Prostate gland (tissue), 2 donors: ENCODE data around the gene GLRX5. TPM values are rescaled to one million over a fixed set of nuclear protein-coding genes. Genes with fewer than 3 reads are reported as not detected.

Experiments
- DNase-seq: peaks from one replicate; pipeline ENCODE4 v3.0.0-alpha.2; 2019; ENCODE audit warnings: low spot score
- H3K27ac ChIP-seq, 2 donors: fragments of 200-600 bp; sonication (generic); 2 replicates each; pipeline ENCODE4 v1.5.1; 2017 to 2019
- H3K27me3 ChIP-seq: fragments of 200-600 bp; sonication (generic); replicated peaks from 2 replicates; pipeline ENCODE4 v1.5.1; 2019; ENCODE audit not compliant: insufficient read depth
- H3K36me3 ChIP-seq, 2 donors: fragments of 200-600 bp; sonication (generic); 1 replicate in 1 of 2; 2 replicates in 1 of 2; pipeline versions ENCODE4 v1.5.1 to v1.8.1; 2017 to 2019
- H3K4me1 ChIP-seq: fragments of 200-600 bp; sonication (generic); replicated peaks from 2 replicates; pipeline ENCODE4 v1.5.1; 2019
- H3K4me3 ChIP-seq, 2 donors: fragments of 200-600 bp; sonication (generic); 2 replicates each; pipeline ENCODE4 v1.5.1; 2017 to 2019
- H3K9me3 ChIP-seq: fragments of 200-600 bp; sonication (generic); 2 replicates; pipeline ENCODE4 v1.5.1; 2017
- POLR2A ChIP-seq: fragments of 450-650 bp; IDR thresholded peaks from one replicate; pipeline ENCODE4 v1.6.1; 2016; ENCODE audit warnings: antibody characterized with exemption, mild to moderate bottlenecking
- POLR2AphosphoS5 ChIP-seq: sonication (generic); formaldehyde crosslinking; IDR thresholded peaks from one replicate; pipeline ENCODE4 v1.6.1; 2017; ENCODE audit warnings: antibody characterized with exemption
- WGBS: methylation state at CpG from one replicate; pipeline ENCODE4 v1.1.5; 2018; 5-methylcytosine and 5-hydroxymethylcytosine counted together
- intact Hi-C: fragments of 100-400 bp; cut with DNase I; formaldehyde crosslinking; loops from one replicate; pipeline ENCODE4 v1.14.2; 2022
- total RNA-seq, 2 donors: library from RNA; depleted of rRNA; stranded (reverse); fragments of >200 nt; gene quantifications; one replicate each; pipeline ENCODE4 v1.1.0, GENCODE V29; 2016
- TF ChIP-seq, protein P1 (sequence below), 4 experiments: fragments of 200-600 bp in 2 of 4; fragments of 450-650 bp in 2 of 4; sonication (generic) in 2 of 4; IDR thresholded peaks; 1 replicate in 3 of 4; 2 replicates in 1 of 4; pipeline ENCODE4 v1.5.1; 2016 to 2019; ENCODE audit warnings: antibody characterized with exemption in 4 of 4, mild to moderate bottlenecking in 2 of 4, moderate library complexity in 2 of 4

The GLRX5 gene
- total RNA-seq, 2 donors from 2014 or later: 56.2 to 93.0 TPM

- 4% methylated on average over 40 of the region's 50 CpGs for WGBS
- peak overlapping the region; percentile 63 to 66 for H3K4me3 ChIP-seq
- intact Hi-C loops: no loop called here
- H3K27me3 ChIP-seq: no peaks in the 10 kb centered on the region
- H3K4me1 ChIP-seq: peaks cover 4% of the 10 kb centered on the region
- H3K27ac ChIP-seq: peak overlapping the region; percentile 66 to 69
- no peak for DNase-seq
- H3K36me3 ChIP-seq: no peaks in the 10 kb centered on the region
- TF ChIP-seq, protein P1, sequence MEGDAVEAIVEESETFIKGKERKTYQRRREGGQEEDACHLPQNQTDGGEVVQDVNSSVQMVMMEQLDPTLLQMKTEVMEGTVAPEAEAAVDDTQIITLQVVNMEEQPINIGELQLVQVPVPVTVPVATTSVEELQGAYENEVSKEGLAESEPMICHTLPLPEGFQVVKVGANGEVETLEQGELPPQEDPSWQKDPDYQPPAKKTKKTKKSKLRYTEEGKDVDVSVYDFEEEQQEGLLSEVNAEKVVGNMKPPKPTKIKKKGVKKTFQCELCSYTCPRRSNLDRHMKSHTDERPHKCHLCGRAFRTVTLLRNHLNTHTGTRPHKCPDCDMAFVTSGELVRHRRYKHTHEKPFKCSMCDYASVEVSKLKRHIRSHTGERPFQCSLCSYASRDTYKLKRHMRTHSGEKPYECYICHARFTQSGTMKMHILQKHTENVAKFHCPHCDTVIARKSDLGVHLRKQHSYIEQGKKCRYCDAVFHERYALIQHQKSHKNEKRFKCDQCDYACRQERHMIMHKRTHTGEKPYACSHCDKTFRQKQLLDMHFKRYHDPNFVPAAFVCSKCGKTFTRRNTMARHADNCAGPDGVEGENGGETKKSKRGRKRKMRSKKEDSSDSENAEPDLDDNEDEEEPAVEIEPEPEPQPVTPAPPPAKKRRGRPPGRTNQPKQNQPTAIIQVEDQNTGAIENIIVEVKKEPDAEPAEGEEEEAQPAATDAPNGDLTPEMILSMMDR (IDR thresholded peaks at IDR 0.05): peak in 2 of 4 experiments; percentile 21 to 35
- TF ChIP-seq POLR2AphosphoS5: no peak
- no peaks in the 10 kb centered on the region for H3K9me3 ChIP-seq
Measured at GRCh38 chr14:95515596-95516552, 19.0 kb upstream of the GLRX5 start.

GRCh38 chr14:95516554-95517181, 18.2 kb upstream of the GLRX5 start, which contains the start of gene SYNE3:
TSS of gene SYNE3 (minus strand) at chr14:95516650. CDS start at chr14:95475821, 40,829 bp downstream.
- no peaks in the 10 kb centered on the region for H3K36me3 ChIP-seq
- WGBS: 17% methylated on average over 19 of the region's 60 CpGs
- H3K27ac ChIP-seq: peak within 1 kb of the TSS; percentile 66 to 69
- H3K4me3 ChIP-seq: peak within 1 kb of the TSS; percentile 63 to 66
- TF ChIP-seq POLR2A (no peak), POLR2AphosphoS5 (no peak)
- TF ChIP-seq, protein P1 (IDR thresholded peaks at IDR 0.05): no peak
- intact Hi-C loops: no loop called here
- DNase-seq: no peak
- H3K4me1 ChIP-seq: peaks cover 4% of the 10 kb centered on the region
- no peaks in the 10 kb centered on the region for H3K9me3 ChIP-seq
- H3K27me3 ChIP-seq: no peaks in the 10 kb centered on the region

- TF ChIP-seq, protein P1 (IDR thresholded peaks at IDR 0.05): no peak
- TF ChIP-seq POLR2AphosphoS5 (no peak), POLR2A (no peak)
- Histone ChIP-seq H3K27ac (no peak overlapping the region), H3K9me3 (no peaks in the 10 kb centered on the region), H3K4me3 (no peak overlapping the region), H3K27me3 (no peaks in the 10 kb centered on the region), H3K36me3 (no peaks in the 10 kb centered on the region), H3K4me1 (peaks cover 4% of the 10 kb centered on the region)
- no peak for DNase-seq
- 53% methylated on average over 8 of the region's 8 CpGs for WGBS
- intact Hi-C loops: no loop called here
Measured at GRCh38 chr14:95518045-95518751, 16.7 kb upstream of the GLRX5 start.

DNA sequence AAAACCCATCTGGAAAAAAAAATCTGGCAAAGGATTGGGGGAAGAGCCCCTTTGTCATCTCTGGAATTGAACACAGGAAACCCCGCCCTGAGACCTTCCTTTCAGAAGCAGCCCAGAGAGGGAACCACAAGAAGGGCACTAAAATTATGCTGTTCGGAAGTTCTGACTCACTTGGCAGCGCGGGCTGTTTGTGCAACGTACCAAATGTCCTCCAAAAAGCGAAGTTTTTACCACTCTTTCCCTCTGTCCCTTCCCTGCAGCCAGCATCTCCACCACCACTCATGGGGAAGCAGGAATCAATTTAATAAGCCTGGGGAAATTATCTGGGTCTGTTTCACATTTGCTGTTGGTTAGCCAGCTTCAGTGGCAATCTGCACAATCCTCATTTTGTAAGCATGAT, 15.2 kb upstream of the GLRX5 start:
- intact Hi-C loops: no loop called here
- Histone ChIP-seq H3K27ac (no peak overlapping the region), H3K4me1 (peaks cover 11% of the 10 kb centered on the region)

More for the DNA sequence above, 15.2 kb upstream of the GLRX5 start:
- no peaks in the 10 kb centered on the region for H3K27me3 ChIP-seq
- no peak for DNase-seq
- H3K9me3 ChIP-seq: no peaks in the 10 kb centered on the region
- 52% methylated on average over 6 of the region's 6 CpGs for WGBS
- H3K36me3 ChIP-seq: no peaks in the 10 kb centered on the region
- H3K4me3 ChIP-seq: no peak overlapping the region
- peak; percentile 15 for TF ChIP-seq POLR2AphosphoS5
- TF ChIP-seq, protein P1 (IDR thresholded peaks at IDR 0.05): no peak
